Natural killer cell (primary cell): ENCODE measurements around the gene ZBTB18. TPM values are rescaled to one million over a fixed set of nuclear protein-coding genes. Genes with fewer than 3 reads are reported as not detected.

ENCODE experiments used
- ATAC-seq, 3 donors: fragments of 150-1000 bp in 2 of 3; fragments of 200-7000 bp in 1 of 3; cut with Tn5 transposase; 1 replicate in 1 of 3; 2 replicates in 2 of 3; pipeline ENCODE4 v1.10.0; 2021; ENCODE audit warnings: mild to moderate bottlenecking in 2 of 3, moderate library complexity in 2 of 3
- DNase-seq, 2 donors: peaks; one replicate each; pipeline versions ENCODE4 v3.0.0 to v3.0.0-alpha.2; 2013 to 2021; ENCODE audit warnings: mixed read lengths in 1 of 2
- H3K27ac ChIP-seq: one replicate; pipeline ENCODE4 v1.5.1; 2013; ENCODE audit warnings: mild to moderate bottlenecking, low read length
- H3K27me3 ChIP-seq: one replicate; pipeline ENCODE4 v1.6.1; 2013; ENCODE audit warnings: low read length; ENCODE audit not compliant: control insufficient read depth, insufficient read depth
- H3K36me3 ChIP-seq: one replicate; pipeline ENCODE4 v1.6.1; 2013; ENCODE audit warnings: low read length; ENCODE audit not compliant: control insufficient read depth, insufficient read depth
- H3K4me1 ChIP-seq: one replicate; pipeline ENCODE4 v1.6.1; 2013; ENCODE audit warnings: low read length; ENCODE audit not compliant: control insufficient read depth, insufficient read depth
- H3K4me3 ChIP-seq: one replicate; pipeline ENCODE4 v1.5.1; 2013; ENCODE audit warnings: low read length
- H3K9me3 ChIP-seq: one replicate; pipeline ENCODE4 v1.6.1; 2013; ENCODE audit warnings: low read length; ENCODE audit not compliant: control insufficient read depth, insufficient read depth
- H3K27ac Mint-ChIP-seq, 2 donors: one replicate each; pipeline ENCODE4 v1.8.0; 2022; ENCODE audit warnings: mild to moderate bottlenecking in 2 of 2, mixed read lengths in 2 of 2, moderate library complexity in 1 of 2
- H3K27me3 Mint-ChIP-seq, 2 donors: one replicate each; pipeline ENCODE4 v1.8.0; 2022; ENCODE audit warnings: low read depth in 2 of 2, mixed read lengths in 2 of 2
- H3K36me3 Mint-ChIP-seq: one replicate; pipeline ENCODE4 v1.8.0; 2022; ENCODE audit warnings: mixed read lengths
- H3K4me1 Mint-ChIP-seq, 2 donors: one replicate each; pipeline ENCODE4 v1.8.0; 2022; ENCODE audit warnings: mixed read lengths in 2 of 2
- H3K4me3 Mint-ChIP-seq: one replicate; pipeline ENCODE4 v1.8.0; 2022; ENCODE audit warnings: mild to moderate bottlenecking, moderate library complexity, mixed read lengths
- H3K9me3 Mint-ChIP-seq, 2 donors: one replicate each; pipeline ENCODE4 v1.8.0; 2022; ENCODE audit warnings: mixed read lengths in 2 of 2
- WGBS: methylation state at CpG from one replicate; pipeline ENCODE4 v1.1.7; 2013; ENCODE audit warnings: missing lambda C conversion rate; ENCODE audit not compliant: insufficient coverage; 5-methylcytosine and 5-hydroxymethylcytosine counted together
- intact Hi-C: fragments of 100-400 bp; cut with micrococcal nuclease; formaldehyde crosslinking; loops from one replicate; pipeline ENCODE4 v1.14.2; 2022
- total RNA-seq, 4 donors: library from RNA; stranded (reverse); fragments of 120-200 nt in 1 of 4; gene quantifications; one replicate each; pipeline versions ENCODE4 v1.2.3 to v1.2.4, GENCODE V29; 2013 to 2022
- TF ChIP-seq, protein P1 (sequence below): fragments of 200-600 bp; IDR thresholded peaks from one replicate; pipeline ENCODE4 v1.8.0; 2022; ENCODE audit warnings: antibody characterized with exemption

Gene ZBTB18
- total RNA-seq, 3 donors from 2014 or later (not counting 1 experiment from before 2014, with no cell fraction given): 12.6 to 18.2 (median 14.0) TPM

DNA sequence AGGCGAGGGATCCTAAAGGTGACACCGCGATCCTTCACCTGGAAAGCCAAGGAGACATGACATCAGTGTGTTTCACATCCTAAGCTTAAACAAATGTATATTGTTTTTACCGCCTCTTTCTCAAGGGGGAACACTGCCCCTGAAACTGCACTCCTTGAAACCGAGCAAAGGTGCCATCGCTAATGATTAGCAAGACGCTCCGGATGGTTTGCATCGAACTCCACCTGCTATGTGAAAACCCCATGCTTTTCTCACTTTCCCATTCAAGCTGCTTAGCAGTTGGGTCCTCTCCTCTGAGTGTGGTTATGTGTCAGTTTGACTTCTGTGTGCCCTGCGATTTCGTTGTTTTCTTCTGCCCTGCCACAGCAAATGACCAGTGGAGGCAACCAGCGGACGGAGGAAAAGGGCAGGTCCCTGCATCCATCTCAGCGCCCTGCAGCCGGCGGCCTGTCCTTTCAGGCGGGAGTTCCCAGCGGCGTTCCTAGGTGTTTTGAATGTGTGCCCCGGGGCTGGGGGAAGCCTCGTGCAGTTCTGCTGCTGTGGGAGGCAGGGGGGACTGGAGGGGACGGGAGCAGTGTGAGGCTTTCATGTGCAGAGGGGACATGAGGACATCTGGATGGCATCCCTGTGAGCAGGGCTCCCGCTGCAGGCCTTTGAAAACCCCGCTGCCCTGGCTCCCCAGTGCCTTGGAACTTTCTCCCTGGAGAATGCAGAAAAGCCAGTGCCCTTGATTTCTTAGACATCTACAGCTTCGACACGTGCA, 16.1 kb downstream of the ZBTB18 start:
- H3K4me3 ChIP-seq: no peak overlapping the region
- Mint-ChIP-seq H3K4me3 (no peak overlapping the region), H3K36me3 (no peaks in the 10 kb centered on the region), H3K27me3 (peaks cover 16 to 44% of the 10 kb centered on the region in 2 donors), H3K9me3 (no peaks in the 10 kb centered on the region), H3K27ac (no peak overlapping the region), H3K4me1 (no peaks in the 10 kb centered on the region)
- intact Hi-C loops: no loop called here
- TF ChIP-seq, protein P1, sequence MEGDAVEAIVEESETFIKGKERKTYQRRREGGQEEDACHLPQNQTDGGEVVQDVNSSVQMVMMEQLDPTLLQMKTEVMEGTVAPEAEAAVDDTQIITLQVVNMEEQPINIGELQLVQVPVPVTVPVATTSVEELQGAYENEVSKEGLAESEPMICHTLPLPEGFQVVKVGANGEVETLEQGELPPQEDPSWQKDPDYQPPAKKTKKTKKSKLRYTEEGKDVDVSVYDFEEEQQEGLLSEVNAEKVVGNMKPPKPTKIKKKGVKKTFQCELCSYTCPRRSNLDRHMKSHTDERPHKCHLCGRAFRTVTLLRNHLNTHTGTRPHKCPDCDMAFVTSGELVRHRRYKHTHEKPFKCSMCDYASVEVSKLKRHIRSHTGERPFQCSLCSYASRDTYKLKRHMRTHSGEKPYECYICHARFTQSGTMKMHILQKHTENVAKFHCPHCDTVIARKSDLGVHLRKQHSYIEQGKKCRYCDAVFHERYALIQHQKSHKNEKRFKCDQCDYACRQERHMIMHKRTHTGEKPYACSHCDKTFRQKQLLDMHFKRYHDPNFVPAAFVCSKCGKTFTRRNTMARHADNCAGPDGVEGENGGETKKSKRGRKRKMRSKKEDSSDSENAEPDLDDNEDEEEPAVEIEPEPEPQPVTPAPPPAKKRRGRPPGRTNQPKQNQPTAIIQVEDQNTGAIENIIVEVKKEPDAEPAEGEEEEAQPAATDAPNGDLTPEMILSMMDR: no peak
- H3K27me3 ChIP-seq: no peaks in the 10 kb centered on the region
- no peak overlapping the region for H3K27ac ChIP-seq
- WGBS: 90% methylated on average over 26 of the region's 26 CpGs
- ATAC-seq (no peak), DNase-seq (no peak)
- H3K36me3 ChIP-seq: no peaks in the 10 kb centered on the region
- H3K9me3 ChIP-seq: no peaks in the 10 kb centered on the region
- no peaks in the 10 kb centered on the region for H3K4me1 ChIP-seq

DNA sequence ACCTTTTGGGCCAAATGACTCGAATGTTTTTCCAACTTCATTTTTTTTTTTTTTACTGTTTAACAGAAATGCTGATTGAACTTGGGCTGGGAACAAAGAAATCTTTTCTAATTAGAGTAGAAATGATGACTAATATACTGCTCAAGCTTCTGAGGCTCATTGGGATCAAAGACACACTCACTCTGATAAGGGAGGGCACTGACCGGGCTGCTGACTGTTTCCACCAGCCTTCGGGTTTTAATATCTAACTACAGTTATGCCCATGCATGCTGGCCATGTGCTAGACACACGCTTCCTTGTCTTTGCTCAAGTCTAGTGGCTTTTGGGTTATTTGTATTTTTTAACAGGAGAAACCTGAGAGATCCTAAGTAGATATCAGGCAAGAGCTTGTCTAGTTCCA, 16.8 kb downstream of the ZBTB18 start:
- WGBS: 88% methylated on average over 3 of the region's 4 CpGs
- intact Hi-C loops: no loop called here
- Histone ChIP-seq H3K27me3 (no peaks in the 10 kb centered on the region), H3K27ac (no peak overlapping the region), H3K4me3 (no peak overlapping the region), H3K9me3 (no peaks in the 10 kb centered on the region), H3K4me1 (no peaks in the 10 kb centered on the region), H3K36me3 (no peaks in the 10 kb centered on the region)
- Mint-ChIP-seq H3K4me3 (no peak overlapping the region), H3K27me3 (peaks cover 20 to 44% of the 10 kb centered on the region in 2 donors), H3K4me1 (no peaks in the 10 kb centered on the region), H3K9me3 (no peaks in the 10 kb centered on the region), H3K27ac (no peak overlapping the region), H3K36me3 (no peaks in the 10 kb centered on the region)
- ATAC-seq (no peak), DNase-seq (no peak)
- TF ChIP-seq, protein P1: no peak

DNA sequence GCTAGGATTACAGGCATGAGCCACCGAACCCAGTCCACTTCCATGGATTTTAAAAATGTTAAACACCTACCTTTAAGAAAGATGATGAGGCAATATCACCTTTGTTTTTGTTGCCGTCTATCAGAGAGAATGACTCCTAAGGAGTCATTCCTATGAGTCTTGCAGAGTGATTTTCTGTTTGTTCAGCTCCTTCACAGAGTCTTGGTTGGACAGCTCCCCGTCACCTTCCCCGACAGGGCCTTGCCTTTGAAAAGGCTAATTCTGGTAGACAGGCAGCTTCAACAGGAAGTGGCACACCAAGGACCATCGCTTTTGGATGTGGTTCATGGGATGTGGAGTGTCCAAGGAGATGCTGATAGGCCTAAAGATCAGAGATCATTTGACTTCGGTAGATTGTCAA, 17.5 kb downstream of the ZBTB18 start:
- Histone ChIP-seq H3K4me1 (no peaks in the 10 kb centered on the region), H3K36me3 (no peaks in the 10 kb centered on the region), H3K4me3 (no peak overlapping the region), H3K27me3 (no peaks in the 10 kb centered on the region), H3K27ac (no peak overlapping the region), H3K9me3 (no peaks in the 10 kb centered on the region)
- Mint-ChIP-seq H3K27ac (no peak overlapping the region), H3K27me3 (peaks cover 20 to 39% of the 10 kb centered on the region in 2 donors), H3K4me1 (no peaks in the 10 kb centered on the region), H3K9me3 (no peaks in the 10 kb centered on the region), H3K4me3 (no peak overlapping the region), H3K36me3 (no peaks in the 10 kb centered on the region)
- ATAC-seq (no peak), DNase-seq (no peak)
- intact Hi-C loops: no loop called here
- TF ChIP-seq, protein P1: no peak
- WGBS: 70% methylated on average over 6 of the region's 6 CpGs
